K562 (cell line): ENCODE measurements around the gene FXYD3. TPM values are rescaled to one million over a fixed set of nuclear protein-coding genes. Genes with fewer than 3 reads are reported as not detected.

Experiments used
- C11orf30 ChIP-seq: fragments of 450-650 bp; IDR thresholded peaks from 2 replicates; pipeline ENCODE4 v1.6.1; 2016; ENCODE audit warnings: low read depth, mild to moderate bottlenecking
- EP400 ChIP-seq: fragments of 450-650 bp; IDR thresholded peaks from 2 replicates; pipeline ENCODE4 v1.6.1; 2017; ENCODE audit warnings: antibody characterized with exemption, mild to moderate bottlenecking, moderate library complexity
- LARP7 ChIP-seq: fragments of 450-650 bp; IDR thresholded peaks from 2 replicates; pipeline ENCODE4 v1.6.1; 2016
- MEIS2 ChIP-seq: fragments of 450-650 bp; IDR thresholded peaks from 2 replicates; pipeline ENCODE4 v1.6.1; 2014; ENCODE audit warnings: mild to moderate bottlenecking; ENCODE audit not compliant: partially characterized antibody
- NBN ChIP-seq: fragments of 450-650 bp; IDR thresholded peaks from 2 replicates; pipeline ENCODE4 v1.6.1; 2016; ENCODE audit warnings: low read depth, mild to moderate bottlenecking
- SRF ChIP-seq, 2 experiments: fragments of 250-450, 450-650 bp in 1 of 2; sonication (Bioruptor Pico) in 1 of 2; sonication (generic) in 1 of 2; formaldehyde crosslinking; IDR thresholded peaks; 2 replicates each; pipeline versions ENCODE4 v1.5.0 to v1.5.1; 2020 to 2022; ENCODE audit warnings: mild to moderate bottlenecking in 1 of 2, missing genetic modification reagents in 1 of 2
- TRIM28 ChIP-seq: fragments of 450-650 bp; IDR thresholded peaks from 2 replicates; pipeline ENCODE4 v1.6.1; 2017
- TSC22D4 ChIP-seq: fragments of 450-650 bp; IDR thresholded peaks from 2 replicates; pipeline ENCODE4 v1.6.1; 2016; ENCODE audit warnings: missing genetic modification characterization, missing biosample characterization, control low read depth
- XRCC5 ChIP-seq: fragments of 200-400 bp; formaldehyde crosslinking; IDR thresholded peaks from 2 replicates; pipeline ENCODE4 v1.6.1; 2017; ENCODE audit warnings: low read depth, mild to moderate bottlenecking, low read length
- ZNF165 ChIP-seq: fragments of 250-450 bp; sonication (Bioruptor Pico); IDR thresholded peaks from 2 replicates; pipeline ENCODE4 v1.4.0; 2020; ENCODE audit warnings: borderline replicate concordance
- polyA plus RNA-seq, 8 experiments: library from polyadenylated mRNA; depleted of rRNA in 4 of 8; stranded (reverse) in 5 of 8; unstranded in 3 of 8; fragments of >200 nt; fragmentation: Nextera tagmentation in 2 of 8; fragmentation: Illumina TruSeq in 1 of 8; extraction: Ambion mirVana in 2 of 8; extraction: Trizol in 1 of 8; gene quantifications; 2 replicates each; pipeline versions ENCODE4 v1.2.1 to v1.2.3, GENCODE V29; 2011 to 2014; ENCODE audit warnings: inconsistent platforms in 1 of 8, missing spikeins in 1 of 8
- total RNA-seq, 7 experiments: library from RNA; depleted of rRNA in 6 of 7; stranded (reverse); fragments of >200 nt in 6 of 7; fragmentation: Illumina TruSeq in 2 of 7; extraction: Trizol in 2 of 7; gene quantifications; 2 replicates each; pipeline versions ENCODE4 v1.2.1 to v1.2.3, GENCODE V29; 2011 to 2021; ENCODE audit warnings: low replicate concordance in 1 of 7
- TF ChIP-seq, protein P1 (sequence below), 2 experiments: fragments of 200-800 bp in 1 of 2; sonication (Bioruptor generic) in 1 of 2; sonication (generic) in 1 of 2; formaldehyde crosslinking in 1 of 2; IDR thresholded peaks in 1 of 2; conservative IDR thresholded peaks in 1 of 2; 2 replicates each; pipeline versions ENCODE4 v1.5.0 to v1.6.1; 2016 to 2020; ENCODE audit warnings: missing compliant biosample characterization in 1 of 2, missing genetic modification characterization in 1 of 2, missing genetic modification reagents in 1 of 2
- TF ChIP-seq, protein P2 (sequence below): sonication (generic); formaldehyde crosslinking; IDR thresholded peaks from 2 replicates; pipeline ENCODE4 v1.8.0; 2022; ENCODE audit warnings: missing genetic modification reagents, mild to moderate bottlenecking, moderate library complexity, borderline replicate concordance
- TF ChIP-seq, protein P3 (sequence below): fragments of 450-650 bp; IDR thresholded peaks from 2 replicates; pipeline ENCODE4 v1.6.1; 2018; ENCODE audit warnings: mild to moderate bottlenecking, low read depth; ENCODE audit not compliant: partially characterized antibody
- TF ChIP-seq, protein P4 (sequence below): sonication (generic); formaldehyde crosslinking; IDR thresholded peaks from 2 replicates; pipeline ENCODE4 v1.8.0; 2022; ENCODE audit warnings: mild to moderate bottlenecking, missing genetic modification reagents
- TF ChIP-seq, protein P5 (sequence below): fragments of 450-650 bp; formaldehyde crosslinking; IDR thresholded peaks from 2 replicates; pipeline ENCODE4 v1.4.0; 2022; ENCODE audit warnings: missing genetic modification characterization

FXYD3 gene
- total and polyA plus RNA-seq, 9 of the 15 experiments (the other 6 are each of a cell fraction or from before 2014, with no cell fraction given): 0.24 TPM; not detected in 8

DNA sequence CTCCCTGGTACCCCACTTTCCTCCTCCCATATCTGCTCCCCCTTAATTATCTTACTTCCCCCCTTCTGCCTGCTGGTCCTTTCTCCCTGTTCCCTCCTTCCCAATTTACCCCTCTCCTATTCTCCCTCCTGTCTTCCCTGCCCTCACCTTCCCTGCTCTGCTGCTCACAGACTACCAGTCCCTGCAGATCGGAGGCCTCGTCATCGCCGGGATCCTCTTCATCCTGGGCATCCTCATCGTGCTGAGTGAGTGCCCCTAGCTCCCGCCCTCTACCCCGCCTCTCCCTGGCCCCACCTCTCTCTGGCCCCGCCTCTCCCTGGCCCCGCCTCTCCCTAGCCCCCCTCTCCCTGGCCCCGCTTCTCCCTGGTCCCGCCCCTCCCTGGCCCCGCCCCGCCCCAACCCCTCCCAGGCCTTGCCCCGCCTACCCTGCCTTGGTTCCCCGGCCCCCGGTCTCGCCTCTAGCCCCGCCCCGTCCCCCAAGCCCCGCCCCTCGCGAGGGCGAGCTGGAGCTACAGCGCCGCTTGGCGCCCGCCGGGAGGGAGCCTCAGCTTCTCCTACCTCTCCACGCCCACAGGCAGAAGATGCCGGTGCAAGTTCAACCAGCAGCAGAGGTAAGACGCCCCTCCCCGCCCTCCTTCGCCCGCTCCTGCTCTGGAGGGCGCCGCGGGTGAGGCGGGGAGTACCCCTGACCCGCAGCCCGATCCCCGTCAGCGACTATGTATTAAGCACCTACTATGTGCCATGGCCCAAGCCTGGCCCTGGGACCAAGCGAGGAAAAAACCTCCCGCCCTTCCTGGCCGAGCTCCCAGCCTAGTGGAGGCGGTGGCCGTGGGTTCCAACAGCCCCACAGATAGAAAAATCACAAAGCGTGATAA, 25.6 kb downstream of the FXYD3 start (continued):
- TF ChIP-seq, protein P1, sequence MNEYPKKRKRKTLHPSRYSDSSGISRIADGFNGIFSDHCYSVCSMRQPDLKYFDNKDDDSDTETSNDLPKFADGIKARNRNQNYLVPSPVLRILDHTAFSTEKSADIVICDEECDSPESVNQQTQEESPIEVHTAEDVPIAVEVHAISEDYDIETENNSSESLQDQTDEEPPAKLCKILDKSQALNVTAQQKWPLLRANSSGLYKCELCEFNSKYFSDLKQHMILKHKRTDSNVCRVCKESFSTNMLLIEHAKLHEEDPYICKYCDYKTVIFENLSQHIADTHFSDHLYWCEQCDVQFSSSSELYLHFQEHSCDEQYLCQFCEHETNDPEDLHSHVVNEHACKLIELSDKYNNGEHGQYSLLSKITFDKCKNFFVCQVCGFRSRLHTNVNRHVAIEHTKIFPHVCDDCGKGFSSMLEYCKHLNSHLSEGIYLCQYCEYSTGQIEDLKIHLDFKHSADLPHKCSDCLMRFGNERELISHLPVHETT (CRISPR knock-in tag; conservative IDR thresholded peaks at IDR 0.05 in 1 of 2, IDR thresholded peaks at IDR 0.05 in 1 of 2): no peak
- TF ChIP-seq TRIM28 (no peak), C11orf30 (no peak), EP400 (no peak), ZNF165 (CRISPR knock-in tag) (no peak), TSC22D4 (tag) (peak; percentile 83; the same call in 1 of the 2 replicates), LARP7 (peak; percentile 92; the same call in 1 of the 2 replicates), MEIS2 (peak; percentile 41), SRF (CRISPR knock-in tag; IDR thresholded peaks at IDR 0.05) (0 out of 4 replicates have a peak, but pooled peaks of 1 of the 2 experiments have one; percentile 37), XRCC5 (no peak), NBN (peak; percentile 37; the same call in 1 of the 2 replicates)
- TF ChIP-seq, protein P2, sequence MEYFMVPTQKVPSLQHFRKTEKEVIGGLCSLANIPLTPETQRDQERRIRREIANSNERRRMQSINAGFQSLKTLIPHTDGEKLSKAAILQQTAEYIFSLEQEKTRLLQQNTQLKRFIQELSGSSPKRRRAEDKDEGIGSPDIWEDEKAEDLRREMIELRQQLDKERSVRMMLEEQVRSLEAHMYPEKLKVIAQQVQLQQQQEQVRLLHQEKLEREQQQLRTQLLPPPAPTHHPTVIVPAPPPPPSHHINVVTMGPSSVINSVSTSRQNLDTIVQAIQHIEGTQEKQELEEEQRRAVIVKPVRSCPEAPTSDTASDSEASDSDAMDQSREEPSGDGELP (CRISPR knock-in tag): peak; percentile 49; the same call in 1 of the 2 replicates
- TF ChIP-seq, protein P3, sequence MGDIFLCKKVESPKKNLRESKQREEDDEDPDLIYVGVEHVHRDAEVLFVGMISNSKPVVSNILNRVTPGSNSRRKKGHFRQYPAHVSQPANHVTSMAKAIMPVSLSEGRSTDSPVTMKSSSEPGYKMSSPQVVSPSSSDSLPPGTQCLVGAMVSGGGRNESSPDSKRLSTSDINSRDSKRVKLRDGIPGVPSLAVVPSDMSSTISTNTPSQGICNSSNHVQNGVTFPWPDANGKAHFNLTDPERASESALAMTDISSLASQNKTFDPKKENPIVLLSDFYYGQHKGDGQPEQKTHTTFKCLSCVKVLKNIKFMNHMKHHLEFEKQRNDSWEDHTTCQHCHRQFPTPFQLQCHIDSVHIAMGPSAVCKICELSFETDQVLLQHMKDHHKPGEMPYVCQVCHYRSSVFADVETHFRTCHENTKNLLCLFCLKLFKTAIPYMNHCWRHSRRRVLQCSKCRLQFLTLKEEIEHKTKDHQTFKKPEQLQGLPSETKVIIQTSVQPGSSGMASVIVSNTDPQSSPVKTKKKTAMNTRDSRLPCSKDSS: peak; percentile 18
- TF ChIP-seq, protein P4, sequence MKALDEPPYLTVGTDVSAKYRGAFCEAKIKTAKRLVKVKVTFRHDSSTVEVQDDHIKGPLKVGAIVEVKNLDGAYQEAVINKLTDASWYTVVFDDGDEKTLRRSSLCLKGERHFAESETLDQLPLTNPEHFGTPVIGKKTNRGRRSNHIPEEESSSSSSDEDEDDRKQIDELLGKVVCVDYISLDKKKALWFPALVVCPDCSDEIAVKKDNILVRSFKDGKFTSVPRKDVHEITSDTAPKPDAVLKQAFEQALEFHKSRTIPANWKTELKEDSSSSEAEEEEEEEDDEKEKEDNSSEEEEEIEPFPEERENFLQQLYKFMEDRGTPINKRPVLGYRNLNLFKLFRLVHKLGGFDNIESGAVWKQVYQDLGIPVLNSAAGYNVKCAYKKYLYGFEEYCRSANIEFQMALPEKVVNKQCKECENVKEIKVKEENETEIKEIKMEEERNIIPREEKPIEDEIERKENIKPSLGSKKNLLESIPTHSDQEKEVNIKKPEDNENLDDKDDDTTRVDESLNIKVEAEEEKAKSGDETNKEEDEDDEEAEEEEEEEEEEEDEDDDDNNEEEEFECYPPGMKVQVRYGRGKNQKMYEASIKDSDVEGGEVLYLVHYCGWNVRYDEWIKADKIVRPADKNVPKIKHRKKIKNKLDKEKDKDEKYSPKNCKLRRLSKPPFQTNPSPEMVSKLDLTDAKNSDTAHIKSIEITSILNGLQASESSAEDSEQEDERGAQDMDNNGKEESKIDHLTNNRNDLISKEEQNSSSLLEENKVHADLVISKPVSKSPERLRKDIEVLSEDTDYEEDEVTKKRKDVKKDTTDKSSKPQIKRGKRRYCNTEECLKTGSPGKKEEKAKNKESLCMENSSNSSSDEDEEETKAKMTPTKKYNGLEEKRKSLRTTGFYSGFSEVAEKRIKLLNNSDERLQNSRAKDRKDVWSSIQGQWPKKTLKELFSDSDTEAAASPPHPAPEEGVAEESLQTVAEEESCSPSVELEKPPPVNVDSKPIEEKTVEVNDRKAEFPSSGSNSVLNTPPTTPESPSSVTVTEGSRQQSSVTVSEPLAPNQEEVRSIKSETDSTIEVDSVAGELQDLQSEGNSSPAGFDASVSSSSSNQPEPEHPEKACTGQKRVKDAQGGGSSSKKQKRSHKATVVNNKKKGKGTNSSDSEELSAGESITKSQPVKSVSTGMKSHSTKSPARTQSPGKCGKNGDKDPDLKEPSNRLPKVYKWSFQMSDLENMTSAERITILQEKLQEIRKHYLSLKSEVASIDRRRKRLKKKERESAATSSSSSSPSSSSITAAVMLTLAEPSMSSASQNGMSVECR (CRISPR knock-in tag): 0 out of 2 replicates have a peak, but pooled peaks have one; percentile 57
- TF ChIP-seq, protein P5, sequence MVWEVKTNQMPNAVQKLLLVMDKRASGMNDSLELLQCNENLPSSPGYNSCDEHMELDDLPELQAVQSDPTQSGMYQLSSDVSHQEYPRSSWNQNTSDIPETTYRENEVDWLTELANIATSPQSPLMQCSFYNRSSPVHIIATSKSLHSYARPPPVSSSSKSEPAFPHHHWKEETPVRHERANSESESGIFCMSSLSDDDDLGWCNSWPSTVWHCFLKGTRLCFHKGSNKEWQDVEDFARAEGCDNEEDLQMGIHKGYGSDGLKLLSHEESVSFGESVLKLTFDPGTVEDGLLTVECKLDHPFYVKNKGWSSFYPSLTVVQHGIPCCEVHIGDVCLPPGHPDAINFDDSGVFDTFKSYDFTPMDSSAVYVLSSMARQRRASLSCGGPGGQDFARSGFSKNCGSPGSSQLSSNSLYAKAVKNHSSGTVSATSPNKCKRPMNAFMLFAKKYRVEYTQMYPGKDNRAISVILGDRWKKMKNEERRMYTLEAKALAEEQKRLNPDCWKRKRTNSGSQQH (CRISPR knock-in tag): peak; percentile 91
